22Rv1 (cell line): ENCODE results near the gene WDR64.

Experiments
- CTCF ChIP-seq: fragments of 450-650 bp; IDR thresholded peaks from 2 replicates; pipeline ENCODE4 v1.5.1; 2017; ENCODE audit warnings: mild to moderate bottlenecking
- ZFX ChIP-seq: fragments of 450-650 bp; IDR thresholded peaks from 2 replicates; pipeline ENCODE4 v1.6.1; 2017; ENCODE audit warnings: antibody characterized with exemption, borderline replicate concordance

GRCh38 chr1:241702442-241703373, 50.6 kb downstream of the WDR64 start:
- no peak for TF ChIP-seq CTCF
- no peak for TF ChIP-seq ZFX
